ENCODE data around the gene ULK1.

ULK1 gene

DNA sequence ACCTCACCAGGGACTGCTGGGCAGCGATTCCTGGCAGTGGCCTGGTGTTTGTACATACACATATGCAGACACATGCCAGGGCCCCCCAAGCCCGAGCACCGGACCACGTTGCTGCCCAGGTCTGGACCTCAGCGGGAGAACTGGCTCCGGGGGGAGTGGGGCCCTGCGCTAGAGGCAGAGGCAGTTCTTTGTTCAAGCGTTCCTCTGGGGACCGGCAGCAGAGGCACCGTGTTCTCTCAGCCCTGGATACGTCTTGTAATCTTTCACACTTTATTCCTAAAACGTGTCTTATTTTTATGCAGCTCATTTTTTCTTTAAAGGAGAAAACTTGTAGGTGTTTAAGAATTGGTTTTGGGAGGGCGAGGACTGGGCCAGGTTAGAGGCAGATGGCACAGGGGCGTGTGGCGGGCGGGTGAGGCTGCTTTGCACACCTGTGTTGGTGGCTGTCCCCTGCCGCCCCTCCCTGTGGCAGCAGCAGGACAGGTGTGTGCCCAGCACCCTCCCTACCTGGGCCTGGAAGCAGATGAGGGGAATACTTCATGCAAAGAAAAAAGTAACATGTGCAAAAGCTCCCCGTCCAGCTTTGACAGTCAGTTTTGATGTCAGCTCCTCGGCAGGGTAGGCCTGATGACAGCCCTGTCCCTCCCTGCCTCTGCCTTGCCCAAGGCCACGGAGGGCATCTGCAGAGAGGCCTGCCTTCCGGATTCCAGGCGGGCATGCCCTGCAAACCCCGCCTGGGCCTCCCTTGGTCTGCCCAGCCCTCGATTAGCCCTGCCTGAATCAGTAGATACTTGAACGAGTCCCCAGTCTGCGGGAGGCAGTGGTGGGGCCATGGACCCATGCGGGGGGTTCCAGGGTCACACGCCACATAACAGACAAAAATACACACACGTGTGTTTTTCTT, 27.7 kb downstream of the ULK1 start:
- DNase-seq = no peak

DNA sequence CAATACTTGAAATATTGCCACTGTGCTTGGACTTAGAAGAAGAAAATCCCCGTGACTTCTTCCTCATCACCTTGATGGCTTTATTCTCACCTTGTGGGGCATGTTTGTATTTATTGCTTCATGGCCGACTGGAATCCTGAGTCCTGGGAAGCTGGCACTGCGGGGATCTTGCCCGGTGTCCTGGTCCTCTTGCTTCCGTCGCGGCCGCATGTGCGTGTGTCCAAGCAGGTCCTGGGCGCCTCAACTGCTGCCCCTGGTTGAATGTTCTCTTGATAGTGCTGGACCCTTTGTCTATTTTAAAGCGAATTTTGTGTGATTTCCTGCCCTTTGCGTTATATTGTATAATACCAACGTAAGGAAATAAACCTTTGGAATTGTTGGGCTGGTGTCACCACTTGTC, 28.4 kb downstream of the ULK1 start:
- DNase-seq = no peak

DNA sequence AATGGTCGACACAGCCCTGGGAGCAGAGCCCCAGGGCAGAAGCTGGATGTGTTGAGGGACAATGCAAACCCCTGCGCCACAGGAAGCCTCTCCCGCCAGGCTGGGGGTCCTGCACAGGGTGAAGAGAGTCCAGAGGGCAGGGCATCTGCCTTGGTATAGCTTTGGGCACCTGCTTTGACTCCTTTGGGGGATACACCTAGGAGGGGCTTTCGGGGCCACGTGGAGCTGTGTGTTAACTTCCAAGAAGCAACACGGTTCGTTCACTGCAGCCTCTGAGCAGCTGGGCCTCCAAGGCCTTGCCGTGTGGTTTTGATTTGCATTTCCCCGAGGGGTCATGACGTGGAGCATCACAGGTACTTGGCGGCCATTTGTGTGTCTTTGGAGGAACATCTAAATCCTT, 28.8 kb downstream of the ULK1 start:
- DNase-seq = no peak

DNA sequence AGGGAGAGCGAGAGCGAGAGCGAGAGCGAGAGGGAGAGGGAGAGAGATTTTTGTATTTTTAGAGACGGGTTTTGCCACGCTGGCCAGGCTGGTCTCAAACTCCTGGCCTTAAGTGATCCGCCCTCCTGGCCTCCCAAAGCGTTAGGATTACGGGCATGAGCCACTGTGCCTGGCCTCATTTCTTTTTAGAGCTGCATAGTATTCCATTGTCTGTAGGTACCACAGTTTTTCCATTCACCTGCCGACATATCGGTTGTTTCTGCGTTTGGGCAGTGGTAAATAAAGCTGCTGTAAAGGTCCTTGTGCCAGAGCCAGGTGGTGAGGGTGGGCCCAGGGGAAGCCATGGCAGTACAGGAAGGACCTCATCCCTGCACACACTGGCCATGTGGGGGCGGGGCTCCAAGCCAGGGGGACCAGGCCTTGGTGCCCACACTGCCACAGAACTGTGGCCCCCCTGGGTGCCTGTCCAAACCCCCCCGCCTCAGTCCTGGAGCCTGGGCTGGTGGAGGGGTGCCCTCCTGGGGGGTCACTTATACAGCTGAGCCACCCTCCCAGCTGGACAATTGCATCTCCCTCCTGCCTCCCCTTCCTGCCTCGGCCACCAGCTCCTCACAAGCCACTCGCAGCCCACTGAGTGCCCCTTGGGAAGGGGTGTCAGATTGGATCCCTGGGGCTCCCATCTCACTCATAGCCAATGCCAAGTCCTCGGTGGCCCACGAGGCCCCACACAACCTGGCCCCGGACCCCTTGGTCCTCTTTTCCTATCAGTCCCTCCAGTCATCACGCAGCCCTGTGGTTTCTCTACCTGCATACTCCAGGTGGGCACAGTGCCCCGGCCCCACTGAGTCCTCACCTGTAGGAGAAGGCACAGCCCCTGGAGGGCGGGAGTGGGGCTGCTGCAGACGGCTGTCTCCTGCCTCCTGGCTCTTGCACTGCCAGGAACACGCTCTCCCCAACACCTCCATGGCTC, 33.0 kb downstream of the ULK1 start:
- DNase-seq = no peak

DNA sequence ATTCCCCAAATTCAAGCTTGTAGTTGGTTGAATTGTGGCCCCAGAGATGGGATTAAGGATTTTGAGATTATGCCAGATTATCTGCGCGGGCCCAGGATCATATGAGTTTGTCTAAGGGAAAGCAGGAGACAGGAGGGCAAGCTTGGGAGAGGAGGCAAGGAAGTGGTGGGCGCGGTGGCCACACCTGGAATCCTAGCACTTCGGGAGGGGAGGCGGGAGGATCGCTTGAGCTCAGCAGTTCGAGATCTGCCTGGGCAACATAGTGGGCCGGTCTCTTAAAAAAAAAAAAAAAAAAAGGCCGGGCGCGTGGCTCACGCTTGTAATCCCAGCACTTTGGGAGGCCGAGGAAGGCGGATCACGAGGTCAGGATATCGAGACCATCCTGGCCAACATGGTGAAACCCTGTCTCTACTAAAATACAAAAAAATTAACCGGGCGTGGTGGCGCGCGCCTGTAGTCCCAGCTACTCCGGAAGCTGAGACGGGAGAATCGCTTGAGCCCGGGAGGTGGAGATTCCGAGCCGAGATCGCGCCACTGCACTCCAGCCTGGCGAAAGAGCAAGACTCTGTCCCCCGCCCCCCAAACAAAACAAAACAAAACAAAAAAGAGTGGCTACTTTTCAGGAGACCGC, 33.8 kb downstream of the ULK1 start:
- no peak for DNase-seq

DNA sequence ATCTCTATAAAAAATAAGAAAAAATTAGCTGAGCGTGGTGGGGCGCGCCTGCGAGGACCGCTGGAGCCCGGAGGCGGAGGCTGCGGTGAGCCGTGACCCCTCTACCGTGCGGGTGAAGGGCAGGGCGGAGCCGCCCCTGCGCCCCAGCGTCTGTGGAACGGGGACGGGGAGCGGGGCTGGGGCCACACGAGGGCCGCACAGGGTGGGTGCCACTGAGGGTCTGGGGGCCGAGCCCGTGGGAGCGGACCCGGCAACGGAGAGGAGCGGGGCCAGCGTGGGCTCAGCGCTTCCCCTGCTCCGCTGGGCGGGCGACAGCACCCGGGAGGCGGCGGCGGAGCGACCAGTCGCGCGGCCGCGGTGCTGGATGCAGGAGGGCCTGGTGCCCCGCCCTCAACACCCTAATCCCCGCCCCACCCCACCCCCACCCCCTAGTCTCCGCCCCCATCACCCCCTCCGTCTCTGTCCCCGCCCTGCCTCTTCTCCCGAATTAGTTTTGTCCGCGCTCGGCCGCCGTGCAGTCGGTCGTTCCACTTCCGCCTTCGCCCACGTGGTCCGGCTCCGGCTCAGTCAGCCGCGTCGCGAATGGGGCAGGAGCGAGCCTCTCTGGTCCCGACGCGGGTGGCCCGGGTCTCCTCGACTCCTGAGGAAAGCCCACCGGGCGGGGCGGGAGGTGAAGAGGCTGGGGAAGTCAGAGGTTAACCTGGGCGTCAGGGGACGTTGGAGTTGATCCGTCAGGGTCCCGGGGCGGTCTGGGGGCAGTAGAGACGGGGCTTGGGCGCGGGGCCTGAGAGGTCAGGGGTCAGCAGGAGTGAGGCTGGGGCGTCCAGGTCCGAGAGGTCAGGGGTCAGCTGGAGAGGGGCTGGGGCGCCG, 34.5 kb downstream of the ULK1 start, which contains the start of gene PUS1:
PUS1 (plus strand) TSS at position 566 of the 870 bp plus-strand sequence. CDS start 447 bp downstream, outside the sequence.
- peak; percentile 88 for DNase-seq

DNA sequence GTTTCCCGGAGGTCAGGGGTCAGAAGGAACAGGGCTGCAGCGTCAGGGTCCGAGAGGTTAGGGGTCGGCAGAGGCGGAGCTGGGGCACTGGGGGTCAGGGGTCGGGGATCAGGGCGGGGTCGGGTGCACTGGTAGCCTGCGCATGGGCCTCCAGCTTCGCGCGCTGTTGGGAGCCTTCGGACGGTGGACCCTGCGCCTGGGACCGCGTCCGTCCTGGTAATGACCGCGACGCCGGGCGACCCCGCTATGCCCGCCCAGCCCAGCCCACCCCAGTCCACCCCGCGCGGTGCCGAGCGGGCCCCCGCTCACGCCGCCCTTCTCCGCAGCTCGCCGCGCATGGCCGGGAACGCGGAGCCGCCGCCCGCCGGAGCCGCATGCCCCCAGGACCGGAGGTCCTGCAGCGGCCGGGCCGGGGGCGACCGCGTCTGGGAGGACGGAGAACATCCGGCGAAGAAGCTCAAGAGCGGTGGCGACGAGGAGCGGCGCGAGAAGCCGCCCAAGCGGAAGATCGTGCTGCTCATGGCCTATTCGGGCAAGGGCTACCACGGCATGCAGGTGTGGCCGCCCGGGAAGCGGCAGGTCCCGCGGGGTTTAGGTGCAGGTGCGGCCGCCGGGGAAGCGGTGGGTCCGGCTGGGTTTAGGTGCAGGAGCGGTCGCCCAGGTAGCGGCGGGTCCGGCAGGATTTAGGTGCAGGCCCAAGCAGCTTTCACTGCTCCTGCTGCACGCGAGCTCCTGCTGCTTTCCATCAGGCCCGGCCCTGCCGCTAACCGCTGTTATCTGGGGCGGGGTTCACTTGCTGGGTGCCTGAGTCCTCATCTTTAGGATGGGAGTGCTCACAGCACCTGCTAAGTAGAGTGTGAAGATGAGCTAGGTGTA, 35.4 kb downstream of the ULK1 start:
- DNase-seq = no peak

DNA sequence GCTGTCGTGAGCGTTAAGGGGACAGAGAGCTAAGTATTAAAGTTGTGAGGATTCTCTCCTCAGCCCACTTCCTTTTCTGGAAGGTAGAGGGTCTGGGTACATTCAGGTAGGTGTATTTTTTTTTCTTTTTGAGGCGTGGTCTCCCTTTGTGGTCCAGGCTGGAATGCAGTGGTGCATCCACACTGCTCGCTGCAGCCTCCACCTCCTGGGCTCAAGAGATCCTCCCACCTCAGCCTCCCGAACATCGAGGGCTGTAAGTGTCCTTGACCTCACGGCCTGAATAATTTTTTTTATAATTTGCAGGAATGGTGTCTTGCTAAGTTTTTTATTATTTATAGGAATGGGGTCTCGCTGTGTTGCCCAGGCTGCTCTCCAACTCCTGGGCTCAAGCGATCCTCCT, 36.1 kb downstream of the ULK1 start:
- DNase-seq = no peak

DNA sequence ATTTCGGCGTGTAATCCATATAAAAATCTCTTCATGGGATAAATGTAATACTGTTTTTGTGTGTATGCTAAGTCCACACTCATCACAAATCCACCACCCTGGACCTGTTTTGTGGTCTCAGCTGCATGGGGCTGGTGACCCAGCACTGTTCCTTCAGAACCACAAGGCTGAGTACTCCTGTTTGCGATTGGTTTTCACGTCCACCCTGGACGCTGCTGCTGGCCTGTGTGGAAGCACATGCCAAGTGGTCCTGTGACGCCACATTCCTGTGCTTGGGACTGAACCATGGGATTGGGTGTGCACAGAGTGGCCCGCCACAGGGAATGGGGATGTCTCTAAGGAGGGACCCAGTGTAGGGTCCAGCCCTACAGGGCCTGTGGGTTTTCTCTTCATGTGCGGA, 39.0 kb downstream of the ULK1 start:
- DNase-seq = no peak

DNA sequence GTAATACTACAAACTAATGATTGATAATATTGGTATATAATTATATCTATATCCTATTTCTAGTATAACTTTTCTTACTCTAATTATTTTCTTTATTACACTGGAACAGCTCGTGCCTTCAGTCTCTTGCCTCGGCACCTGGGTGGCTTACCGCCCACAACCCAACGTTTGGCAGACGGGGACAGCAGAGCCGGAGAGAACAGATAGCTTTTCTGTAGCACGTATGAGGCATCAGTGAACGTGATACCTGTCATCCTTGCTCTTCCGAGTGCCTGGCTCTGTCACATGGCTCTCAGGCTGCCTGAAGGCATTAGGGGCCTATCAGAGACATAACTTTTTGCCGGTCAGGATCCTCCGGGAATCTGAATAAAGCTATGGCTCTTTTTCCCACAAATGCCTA, 40.1 kb downstream of the ULK1 start:
- DNase-seq = no peak

DNA sequence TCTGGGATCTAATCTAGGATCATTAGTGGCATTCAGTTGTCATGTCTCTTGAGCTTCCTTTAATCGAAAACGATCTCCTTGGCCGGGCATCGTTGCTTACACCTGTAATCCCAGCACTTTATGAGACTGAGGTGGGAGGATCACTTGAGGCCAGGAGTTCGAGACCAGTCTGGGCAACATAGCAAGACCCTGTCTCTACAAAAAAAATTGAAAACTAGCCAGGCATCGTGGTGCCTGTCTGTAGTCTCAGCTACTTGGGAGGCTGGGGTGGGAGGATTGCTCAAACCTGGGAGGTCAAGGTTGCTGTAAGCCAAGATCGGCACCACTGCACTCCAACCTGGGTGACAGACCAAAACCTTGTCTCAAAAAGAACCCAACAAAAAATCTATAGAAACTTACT, 43.7 kb downstream of the ULK1 start:
- DNase-seq = no peak

DNA sequence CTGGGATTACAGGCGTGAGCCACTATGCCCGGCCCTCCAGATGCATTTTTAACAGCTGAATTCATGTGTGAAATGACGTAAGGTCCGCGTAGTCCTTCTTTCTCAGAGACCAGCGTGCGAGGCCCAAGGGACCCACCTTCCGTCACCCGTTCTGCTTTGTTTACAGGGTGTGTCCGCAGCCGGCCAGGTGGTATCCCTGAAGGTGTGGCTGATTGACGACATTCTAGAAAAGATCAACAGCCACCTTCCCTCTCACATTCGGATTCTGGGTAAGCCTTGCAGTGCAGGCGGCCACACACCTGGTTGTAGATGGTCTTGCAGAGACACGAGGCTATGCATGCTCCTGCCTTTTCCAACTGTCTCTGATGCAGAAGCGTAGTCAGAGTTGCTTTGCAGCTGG, 44.6 kb downstream of the ULK1 start:
- DNase-seq = no peak

DNA sequence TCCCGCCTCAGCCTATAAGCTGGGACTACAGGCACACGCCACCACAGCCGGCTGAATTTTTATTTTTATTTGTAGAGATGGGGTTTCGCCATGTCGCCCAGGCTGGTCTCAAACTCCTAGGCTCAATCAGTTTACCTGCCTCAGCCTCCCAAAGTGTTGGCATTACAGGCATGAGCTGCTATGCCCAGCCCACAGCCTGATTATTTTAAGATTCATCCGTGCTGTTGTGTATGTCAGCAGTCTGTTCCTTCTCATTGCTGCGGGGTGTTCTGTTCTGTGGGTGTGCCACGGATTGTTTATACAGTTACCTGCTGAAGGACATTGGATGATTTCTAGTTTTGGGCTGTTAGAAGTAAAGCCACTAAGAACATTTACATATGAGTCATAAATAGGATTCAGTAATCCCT, 45.7 kb downstream of the ULK1 start:
- no peak for DNase-seq

DNA sequence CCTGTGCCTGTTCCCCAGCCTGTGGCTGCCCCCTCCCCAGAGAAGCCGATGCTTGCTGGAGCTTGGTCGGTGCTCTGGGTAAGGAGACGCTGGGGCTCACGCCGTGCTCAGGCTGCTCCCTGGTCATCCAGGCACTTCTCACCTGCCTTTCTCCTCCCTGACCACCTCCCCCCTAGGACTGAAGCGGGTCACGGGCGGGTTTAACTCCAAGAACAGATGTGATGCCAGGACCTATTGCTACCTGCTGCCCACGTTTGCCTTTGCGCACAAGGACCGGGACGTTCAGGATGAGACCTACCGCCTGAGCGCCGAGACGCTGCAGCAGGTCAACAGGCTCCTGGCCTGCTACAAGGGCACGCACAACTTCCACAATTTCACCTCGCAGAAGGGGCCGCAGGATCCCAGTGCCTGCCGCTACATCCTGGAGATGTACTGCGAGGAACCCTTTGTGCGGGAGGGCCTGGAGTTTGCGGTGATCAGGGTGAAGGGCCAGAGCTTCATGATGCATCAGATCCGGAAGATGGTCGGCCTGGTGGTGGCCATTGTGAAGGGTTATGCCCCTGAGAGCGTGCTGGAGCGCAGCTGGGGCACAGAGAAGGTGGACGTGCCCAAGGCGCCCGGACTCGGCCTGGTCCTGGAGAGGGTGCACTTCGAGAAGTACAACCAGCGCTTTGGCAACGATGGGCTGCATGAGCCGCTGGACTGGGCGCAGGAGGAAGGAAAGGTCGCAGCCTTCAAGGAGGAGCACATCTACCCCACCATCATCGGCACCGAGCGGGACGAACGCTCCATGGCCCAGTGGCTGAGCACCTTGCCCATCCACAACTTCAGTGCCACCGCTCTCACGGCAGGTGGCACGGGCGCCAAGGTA, 46.9 kb downstream of the ULK1 start:
- no peak for DNase-seq

DNA sequence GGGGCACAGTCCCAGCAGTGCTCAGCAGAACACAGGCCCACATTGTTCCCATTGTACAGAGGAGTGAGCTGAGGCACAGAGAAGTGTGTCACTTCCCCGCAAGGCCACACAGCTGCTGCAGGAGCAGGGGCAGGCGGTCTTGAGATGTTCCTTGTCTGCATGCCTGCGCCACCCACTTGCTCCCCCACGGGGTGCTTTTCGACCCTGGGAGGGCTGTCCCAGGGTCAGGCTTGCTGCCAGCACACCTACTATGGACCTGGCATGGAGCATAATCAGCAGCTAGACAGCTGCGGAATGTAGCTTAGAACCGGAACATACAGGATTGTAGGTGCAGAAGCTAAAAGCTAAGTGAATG, 47.5 kb downstream of the ULK1 start:
- no peak for DNase-seq

DNA sequence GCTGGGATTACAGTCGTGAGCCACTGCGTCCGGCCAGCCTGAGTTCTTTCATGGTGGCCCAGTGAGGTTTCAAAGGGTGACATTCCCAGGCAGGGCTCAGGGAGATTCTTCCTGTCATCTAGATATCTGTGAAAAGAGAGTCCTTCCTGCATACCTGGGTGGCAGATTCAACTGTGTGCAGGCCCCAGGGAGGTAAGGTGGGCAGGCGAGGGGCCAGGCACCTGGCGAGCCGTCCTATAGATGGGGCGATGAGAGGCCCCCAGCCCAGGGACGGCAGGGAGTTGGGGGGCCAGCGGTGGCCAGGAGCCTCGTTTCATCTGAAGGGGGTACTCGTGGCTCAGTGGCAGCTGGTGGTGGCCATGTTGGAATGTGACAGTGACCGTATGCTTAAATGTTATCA, 48.2 kb downstream of the ULK1 start:
- no peak for DNase-seq

DNA sequence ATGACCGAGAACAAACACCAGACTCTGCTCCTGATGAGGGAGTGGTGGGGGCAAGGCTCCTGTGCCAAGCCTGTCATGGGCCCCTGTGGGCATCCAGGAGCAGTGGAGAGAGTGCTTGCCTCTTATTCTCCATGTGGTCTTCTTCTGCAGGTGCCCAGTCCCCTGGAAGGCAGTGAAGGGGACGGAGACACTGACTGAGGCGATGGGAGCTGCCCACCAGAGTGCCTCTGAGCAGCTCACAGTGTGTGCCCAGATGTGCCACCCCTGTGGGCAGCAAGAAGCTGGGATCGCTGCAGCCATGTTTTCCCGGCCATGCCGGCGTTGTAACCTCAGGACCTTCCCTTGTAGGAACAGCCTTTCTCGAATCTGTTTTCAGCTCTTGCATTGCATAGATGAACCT, 49.0 kb downstream of the ULK1 start:
- DNase-seq = no peak

DNA sequence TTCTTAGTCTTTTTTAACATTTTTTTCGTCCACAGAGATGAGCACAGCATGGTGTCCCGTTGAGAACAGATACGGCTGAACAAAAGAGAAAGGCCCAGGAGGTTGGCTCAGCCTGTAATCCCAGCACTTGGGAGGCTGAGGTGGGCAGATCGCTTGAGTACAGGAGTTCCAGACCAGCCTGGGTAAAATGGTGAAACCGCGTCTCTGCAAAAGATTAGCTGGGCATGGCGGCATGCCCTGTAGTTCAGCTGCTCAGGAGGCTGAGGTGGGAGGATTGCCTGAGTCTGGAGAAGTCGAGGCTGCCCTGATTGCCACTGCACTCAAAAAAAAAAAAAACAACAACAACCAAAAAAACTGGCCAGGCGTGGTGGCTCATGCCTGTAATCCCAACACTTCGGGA, 49.5 kb downstream of the ULK1 start:
- DNase-seq = no peak

DNA sequence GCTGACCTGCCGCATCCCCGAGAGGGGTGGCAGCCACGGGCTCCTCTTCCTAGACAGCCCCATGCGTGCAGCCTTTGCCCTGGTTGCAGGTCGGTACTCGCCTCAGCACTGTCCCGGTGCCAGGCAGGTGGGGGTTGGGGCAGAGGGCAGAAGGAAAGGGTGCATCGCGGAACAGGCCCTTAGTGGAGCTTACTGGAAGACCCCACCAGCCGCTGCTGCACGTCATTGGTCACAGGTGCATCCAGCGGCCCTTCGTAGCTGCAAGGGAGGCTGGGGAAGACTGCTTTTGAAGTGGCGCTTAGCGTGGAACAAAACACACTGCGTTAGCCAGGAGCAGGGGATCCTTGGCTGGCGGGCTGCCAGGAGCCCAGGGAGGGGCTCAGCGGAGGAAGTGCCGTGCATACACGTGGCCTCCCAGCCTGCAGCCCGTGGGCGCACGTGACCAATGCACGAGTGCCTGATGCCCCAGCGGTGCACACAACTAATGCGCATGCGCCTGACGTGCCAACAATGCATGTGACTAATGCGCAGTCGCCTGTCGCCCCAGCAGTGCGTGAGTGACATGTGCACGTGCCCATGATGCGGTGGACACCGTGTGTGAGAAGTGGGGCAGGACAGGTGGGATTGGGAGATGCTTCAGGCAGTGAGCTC, 50.3 kb downstream of the ULK1 start:
- DNase-seq = no peak

DNA sequence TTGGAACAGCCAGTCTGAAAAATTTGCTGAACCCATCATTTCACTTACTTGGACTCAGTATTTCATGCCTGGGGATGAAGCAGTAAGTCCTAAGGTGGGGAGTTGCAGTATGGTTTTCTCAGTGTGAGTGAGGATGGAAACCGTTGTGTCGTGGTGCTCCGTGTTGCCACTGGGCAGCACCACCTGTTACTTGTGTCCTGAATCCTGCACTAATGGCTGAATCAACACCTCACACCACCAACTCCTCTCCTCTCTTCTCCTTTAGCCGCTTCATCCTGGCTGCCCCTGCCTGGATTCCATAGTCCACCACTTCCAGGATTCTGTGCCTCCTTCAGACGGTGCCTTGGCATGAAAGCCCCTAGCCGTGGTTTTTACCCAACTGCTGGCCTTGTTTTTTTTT, 52.3 kb downstream of the ULK1 start:
- no peak for DNase-seq

All from NCI-H1092 (cell line).